ENCODE results near the gene CHRNB2. TPM values are rescaled to one million over a fixed set of nuclear protein-coding genes. Genes with fewer than 3 reads are reported as not detected.

The CHRNB2 gene
- total RNA-seq, 1 donor from 2014 or later, result 2.7 TPM

GRCh38 chr1:154539486-154540483, 27.8 kb upstream of the CHRNB2 start:
- no peak overlapping the region for H3K4me3 Mint-ChIP-seq (ENCODE audit: low read depth)
- H3K36me3 Mint-ChIP-seq (ENCODE audit: insufficient read depth), result no peaks in the 10 kb centered on the region
- H3K27ac Mint-ChIP-seq, result no peak overlapping the region
- TF ChIP-seq CTCF (IDR thresholded peaks at IDR 0.05; ENCODE audit: unreplicated experiment), result no peak
- no peak for DNase-seq (ENCODE audit: low spot score, unreplicated experiment)
- peaks cover 3% of the 10 kb centered on the region for H3K9me3 Mint-ChIP-seq (ENCODE audit: low read depth)
- peaks cover 2% of the 10 kb centered on the region for H3K4me1 Mint-ChIP-seq (ENCODE audit: low read depth)
- peaks cover 44% of the 10 kb centered on the region for H3K27me3 Mint-ChIP-seq

- Mint-ChIP-seq H3K27ac (no peak overlapping the region), H3K27me3 (peaks cover 41% of the 10 kb centered on the region), H3K36me3 (ENCODE audit: insufficient read depth) (no peaks in the 10 kb centered on the region), H3K4me3 (ENCODE audit: low read depth) (no peak overlapping the region), H3K4me1 (ENCODE audit: low read depth) (peaks cover 2% of the 10 kb centered on the region), H3K9me3 (ENCODE audit: low read depth) (no peaks in the 10 kb centered on the region)
- DNase-seq (ENCODE audit: low spot score, unreplicated experiment), result no peak
- no peak for TF ChIP-seq CTCF (IDR thresholded peaks at IDR 0.05; ENCODE audit: unreplicated experiment)
Measured at GRCh38 chr1:154541231-154541630, 26.3 kb upstream of the CHRNB2 start.

- H3K27me3 Mint-ChIP-seq, result peaks cover 22% of the 10 kb centered on the region
- peak overlapping the region; percentile 77 for H3K27ac Mint-ChIP-seq
- TF ChIP-seq CTCF (IDR thresholded peaks at IDR 0.05; ENCODE audit: unreplicated experiment), result peak; percentile 68
- H3K4me3 Mint-ChIP-seq (ENCODE audit: low read depth), result no peak overlapping the region
- H3K9me3 Mint-ChIP-seq (ENCODE audit: low read depth), result no peaks in the 10 kb centered on the region
- H3K36me3 Mint-ChIP-seq (ENCODE audit: insufficient read depth), result peaks cover 14% of the 10 kb centered on the region
- H3K4me1 Mint-ChIP-seq (ENCODE audit: low read depth), result peaks cover 30% of the 10 kb centered on the region
- peak; percentile 29 for DNase-seq (ENCODE audit: low spot score, unreplicated experiment)
Measured at GRCh38 chr1:154546264-154547063, 21.1 kb upstream of the CHRNB2 start.

GRCh38 chr1:154547105-154547732, 20.4 kb upstream of the CHRNB2 start:
- TF ChIP-seq CTCF (IDR thresholded peaks at IDR 0.05; ENCODE audit: unreplicated experiment), result no peak
- peak overlapping the region; percentile 10 for H3K27ac Mint-ChIP-seq
- peaks cover 30% of the 10 kb centered on the region for H3K4me1 Mint-ChIP-seq (ENCODE audit: low read depth)
- H3K9me3 Mint-ChIP-seq (ENCODE audit: low read depth), result no peaks in the 10 kb centered on the region
- no peak overlapping the region for H3K4me3 Mint-ChIP-seq (ENCODE audit: low read depth)
- H3K36me3 Mint-ChIP-seq (ENCODE audit: insufficient read depth), result peaks cover 17% of the 10 kb centered on the region
- peaks cover 15% of the 10 kb centered on the region for H3K27me3 Mint-ChIP-seq
- DNase-seq (ENCODE audit: low spot score, unreplicated experiment), result no peak

- Mint-ChIP-seq H3K27ac (no peak overlapping the region), H3K4me3 (ENCODE audit: low read depth) (peak overlapping the region; percentile 1), H3K36me3 (ENCODE audit: insufficient read depth) (peaks cover 19% of the 10 kb centered on the region), H3K27me3 (peaks cover 13% of the 10 kb centered on the region), H3K9me3 (ENCODE audit: low read depth) (no peaks in the 10 kb centered on the region), H3K4me1 (ENCODE audit: low read depth) (peaks cover 30% of the 10 kb centered on the region)
- DNase-seq (ENCODE audit: low spot score, unreplicated experiment), result no peak
- no peak for TF ChIP-seq CTCF (IDR thresholded peaks at IDR 0.05; ENCODE audit: unreplicated experiment)
Measured at GRCh38 chr1:154548028-154548427, 19.6 kb upstream of the CHRNB2 start.

Data from progenitor cell of endocrine pancreas (in vitro differentiated cells).